HPDE6-E6E7 (cell line): ENCODE results near the gene CDHR4.
A peak's percentile ranks its signal among the peaks of the same experiment; 100 is the strongest.
"Not testable (repeated sequence)": the region's sequence is repeated elsewhere in the genome, so short reads cannot be mapped to it uniquely, and the experiment has no call there.

Experiments
- DNase-seq: peaks from one replicate; pipeline ENCODE4 v3.0.0; 2011; ENCODE audit warnings: missing footprints; ENCODE audit errors: extremely low spot score

CDHR4 gene

GRCh38 chr3:49799761-49800160, at the start of gene CDHR4:
Gene CDHR4, minus strand, starts transcription at chr3:49799873. Its CDS starts 61 bp downstream, at chr3:49799812.
- peak; percentile 63 for DNase-seq

- no peak for DNase-seq
Measured at GRCh38 chr3:49845694-49846093, 46.0 kb upstream of the CDHR4 start.

GRCh38 chr3:49844464-49845183, 45.0 kb upstream of the CDHR4 start:
- DNase-seq = no peak

GRCh38 chr3:49842843-49843517, 43.3 kb upstream of the CDHR4 start:
- DNase-seq = no peak

- DNase-seq = no peak
Measured at GRCh38 chr3:49841806-49842205, 42.1 kb upstream of the CDHR4 start.

- no peak for DNase-seq
Measured at GRCh38 chr3:49841126-49841696, 41.5 kb upstream of the CDHR4 start.

DNA sequence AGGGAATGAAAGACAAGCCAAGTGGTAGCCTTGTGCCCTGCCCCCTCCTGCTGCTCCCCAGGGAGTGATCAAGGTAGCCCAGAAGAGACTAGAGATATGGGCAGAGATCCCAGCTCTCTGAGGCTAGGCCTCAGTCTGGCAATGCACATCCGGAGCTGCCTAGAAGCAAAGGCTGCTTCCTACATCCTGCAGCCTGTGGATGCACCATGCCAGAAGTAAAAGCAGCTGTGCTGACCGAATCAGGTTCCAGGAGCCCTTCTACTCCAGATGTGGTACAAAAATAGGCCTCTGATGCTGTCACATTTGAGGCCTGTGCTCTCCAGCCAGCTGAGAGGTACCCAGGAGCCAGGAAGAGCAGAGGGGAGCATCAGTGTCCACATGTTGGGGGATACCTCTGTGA, 40.7 kb upstream of the CDHR4 start:
- no peak for DNase-seq

GRCh38 chr3:49839193-49839809, 39.6 kb upstream of the CDHR4 start:
- DNase-seq = peak; percentile 23

DNA sequence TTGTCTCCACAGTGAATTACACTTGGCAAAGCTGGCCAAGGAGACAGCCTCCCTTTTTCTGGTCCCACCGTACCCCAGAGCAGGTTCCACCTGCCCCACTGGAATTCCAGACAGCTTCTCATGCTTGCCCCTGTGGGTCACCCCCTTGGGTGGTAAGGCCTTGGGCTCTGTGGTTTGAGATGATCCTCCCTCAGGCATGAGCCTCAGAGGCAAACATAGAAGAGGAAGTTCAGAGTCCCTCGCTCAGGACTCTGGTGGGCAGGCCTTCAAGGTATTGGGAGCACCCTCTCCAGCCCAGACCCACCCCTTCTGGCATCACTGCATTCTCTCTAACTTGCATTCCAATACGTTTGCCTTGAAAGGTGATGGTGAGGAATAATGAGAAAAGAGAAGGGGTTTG, 31.7 kb upstream of the CDHR4 start:
- DNase-seq = no peak

GRCh38 chr3:49826016-49826415, 26.3 kb upstream of the CDHR4 start:
- DNase-seq = no peak

GRCh38 chr3:49823131-49823530, 23.5 kb upstream of the CDHR4 start:
- DNase-seq = not testable (repeated sequence)

- DNase-seq = peak; percentile 46
Measured at GRCh38 chr3:49813497-49814174, 14.0 kb upstream of the CDHR4 start, which contains the start of gene UBA7. Gene UBA7, minus strand, starts transcription at chr3:49813953. Its CDS starts 166 bp downstream, at chr3:49813787.

- DNase-seq = no peak
Measured at GRCh38 chr3:49812916-49813496, 13.3 kb upstream of the CDHR4 start.

DNA sequence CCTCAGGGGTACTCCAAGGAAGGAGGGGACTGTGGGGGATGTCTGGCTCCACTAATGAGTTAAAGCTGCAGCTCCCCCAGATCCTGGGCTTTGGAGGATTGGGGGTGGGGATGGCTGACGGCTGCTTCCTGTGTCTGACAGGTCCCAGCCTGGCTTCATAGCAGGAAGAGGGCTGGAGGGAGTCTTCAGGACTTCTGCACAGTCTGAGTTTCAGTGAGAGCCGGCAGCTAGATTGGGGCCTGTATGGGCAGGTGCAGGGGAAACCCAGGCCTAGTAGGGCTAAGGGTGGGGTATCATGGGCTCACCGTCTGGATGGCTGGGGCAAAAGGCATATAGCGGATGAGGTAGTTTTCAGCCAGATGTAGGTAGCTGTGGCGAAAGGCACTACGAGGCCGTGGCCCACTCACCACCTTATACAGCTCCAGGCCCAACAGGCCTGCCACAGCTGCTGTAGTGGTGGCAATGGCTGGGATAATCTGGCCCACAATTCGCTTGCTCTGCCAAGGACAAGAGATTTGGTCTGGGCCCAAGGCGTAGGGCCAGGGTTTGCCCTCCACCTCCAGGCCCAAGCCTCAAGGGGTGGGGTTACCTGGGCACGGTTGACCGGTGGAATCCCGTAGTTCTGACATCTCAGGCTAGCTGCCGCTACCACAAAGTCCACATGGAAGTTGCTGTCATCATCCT, 7.9 kb upstream of the CDHR4 start:
- no peak for DNase-seq

GRCh38 chr3:49806850-49807249, 7.2 kb upstream of the CDHR4 start:
- DNase-seq = no peak

DNA sequence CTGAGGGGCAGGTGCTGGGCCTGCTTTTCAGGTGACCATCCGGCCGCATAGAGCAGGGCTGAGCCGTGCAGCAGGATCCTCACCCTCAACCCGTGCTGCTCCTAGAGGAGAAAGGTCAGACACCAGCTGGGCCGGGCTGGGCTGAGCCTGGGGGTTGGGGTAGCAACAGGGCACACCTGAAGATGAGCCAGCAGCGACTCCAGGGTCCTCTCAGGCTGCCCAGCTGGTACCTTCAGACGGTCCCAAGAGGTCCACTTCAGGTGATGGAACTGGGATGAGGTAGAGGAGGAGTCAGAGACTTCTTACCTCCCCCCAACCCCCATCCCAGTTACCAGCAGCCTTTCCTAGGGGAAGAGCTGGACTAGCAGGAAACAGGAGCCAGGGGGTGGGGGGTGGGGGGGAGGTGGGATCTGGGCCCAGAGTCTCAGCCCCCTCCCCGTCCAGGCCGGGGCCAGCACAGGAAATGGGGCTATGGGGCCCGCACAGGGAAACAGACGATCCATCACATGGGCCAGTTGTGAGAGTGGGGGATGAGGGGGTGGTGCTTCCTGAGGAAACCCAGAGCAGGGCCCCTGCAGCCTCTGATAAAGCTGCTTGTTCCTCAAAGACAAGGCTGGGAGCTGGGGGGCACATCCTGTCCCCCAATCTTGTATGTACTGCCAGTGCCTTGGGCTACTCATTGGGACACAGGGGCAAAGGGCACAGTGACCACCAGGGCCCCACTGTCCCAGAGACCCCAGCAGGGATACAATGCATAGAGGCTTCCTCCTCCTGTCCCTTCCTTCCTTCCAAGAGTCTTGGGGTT, 6.4 kb upstream of the CDHR4 start:
- no peak for DNase-seq

- DNase-seq = no peak
Measured at GRCh38 chr3:49805367-49805782, 5.7 kb upstream of the CDHR4 start.

GRCh38 chr3:49804141-49805041, 4.7 kb upstream of the CDHR4 start:
- DNase-seq = no peak
